ENCODE measurements around the gene TSGA10.

DNA sequence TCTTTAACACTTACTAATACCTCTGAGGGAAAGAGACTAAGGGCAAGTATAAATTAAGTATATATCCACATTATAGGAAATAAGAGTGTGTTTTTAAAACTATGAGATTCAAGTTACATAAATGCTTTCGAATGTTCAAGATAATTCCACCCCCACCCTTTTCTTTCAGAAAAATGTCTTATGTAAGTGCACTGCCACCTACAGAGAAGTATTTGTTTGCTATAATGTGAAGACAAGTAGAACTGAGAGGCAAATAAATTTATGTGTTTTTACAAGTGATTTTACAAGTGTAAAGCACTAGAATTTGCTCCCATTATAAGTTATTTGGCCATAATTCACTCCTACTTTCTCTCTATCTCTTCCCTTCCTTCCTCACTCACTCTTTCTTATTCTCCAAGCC, 118.8 kb downstream of the TSGA10 start:
- TF ChIP-seq, protein P1, sequence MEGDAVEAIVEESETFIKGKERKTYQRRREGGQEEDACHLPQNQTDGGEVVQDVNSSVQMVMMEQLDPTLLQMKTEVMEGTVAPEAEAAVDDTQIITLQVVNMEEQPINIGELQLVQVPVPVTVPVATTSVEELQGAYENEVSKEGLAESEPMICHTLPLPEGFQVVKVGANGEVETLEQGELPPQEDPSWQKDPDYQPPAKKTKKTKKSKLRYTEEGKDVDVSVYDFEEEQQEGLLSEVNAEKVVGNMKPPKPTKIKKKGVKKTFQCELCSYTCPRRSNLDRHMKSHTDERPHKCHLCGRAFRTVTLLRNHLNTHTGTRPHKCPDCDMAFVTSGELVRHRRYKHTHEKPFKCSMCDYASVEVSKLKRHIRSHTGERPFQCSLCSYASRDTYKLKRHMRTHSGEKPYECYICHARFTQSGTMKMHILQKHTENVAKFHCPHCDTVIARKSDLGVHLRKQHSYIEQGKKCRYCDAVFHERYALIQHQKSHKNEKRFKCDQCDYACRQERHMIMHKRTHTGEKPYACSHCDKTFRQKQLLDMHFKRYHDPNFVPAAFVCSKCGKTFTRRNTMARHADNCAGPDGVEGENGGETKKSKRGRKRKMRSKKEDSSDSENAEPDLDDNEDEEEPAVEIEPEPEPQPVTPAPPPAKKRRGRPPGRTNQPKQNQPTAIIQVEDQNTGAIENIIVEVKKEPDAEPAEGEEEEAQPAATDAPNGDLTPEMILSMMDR (IDR thresholded peaks at IDR 0.05 in 8 of 11, conservative IDR thresholded peaks at IDR 0.05 in 3 of 11): no peak
- TF ChIP-seq POLR2A (IDR thresholded peaks at IDR 0.05): no peak
